DMS53 treated with DMSO at 0.1 percent for 48 hours (cell line): Measurements from ENCODE around the gene EID3.
"Not testable (repeated sequence)": the region's sequence is repeated elsewhere in the genome, so short reads cannot be mapped to it uniquely, and the experiment has no call there.

Source experiments
- DNase-seq: peaks from one replicate; lab custom pipeline; 2025; ENCODE audit not compliant: unreplicated experiment; lab: John Stamatoyannopoulos, UW

The EID3 gene

GRCh38 chr12:104303538-104304151, at the start of gene EID3:
TSS of gene EID3 (plus strand) at chr12:104303739. CDS start at chr12:104303935, 196 bp downstream.
- no peak for DNase-seq

DNA sequence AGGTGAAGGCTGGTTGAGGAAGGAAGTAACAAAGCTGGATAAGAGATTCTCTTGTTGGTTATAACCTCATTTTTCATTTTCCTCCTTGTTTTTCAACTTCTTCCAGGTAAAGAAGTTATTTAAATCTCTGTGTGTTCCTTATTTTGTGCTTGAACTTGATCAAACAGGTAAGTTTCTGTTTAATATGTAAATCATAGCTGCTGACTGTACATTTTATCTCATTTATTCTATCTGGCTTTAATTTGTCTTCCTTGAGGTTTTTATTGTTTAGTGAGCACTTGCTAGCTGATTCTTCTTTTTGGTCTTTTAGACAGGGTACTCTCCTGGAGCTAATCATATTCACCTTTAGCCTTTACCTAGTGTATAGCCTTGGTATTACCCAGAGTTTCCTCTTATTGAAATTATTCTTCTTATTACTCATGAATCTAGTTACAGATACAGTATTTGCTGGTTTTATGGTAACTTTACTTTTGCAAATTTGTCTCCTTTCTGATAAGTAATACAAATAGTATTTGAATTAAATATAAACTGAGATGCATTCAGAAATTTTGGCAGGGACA, 45.5 kb upstream of the EID3 start:
- no peak for DNase-seq

GRCh38 chr12:104258476-104259067, 45.0 kb upstream of the EID3 start:
- no peak for DNase-seq

GRCh38 chr12:104263026-104263425, 40.5 kb upstream of the EID3 start:
- no peak for DNase-seq

DNA sequence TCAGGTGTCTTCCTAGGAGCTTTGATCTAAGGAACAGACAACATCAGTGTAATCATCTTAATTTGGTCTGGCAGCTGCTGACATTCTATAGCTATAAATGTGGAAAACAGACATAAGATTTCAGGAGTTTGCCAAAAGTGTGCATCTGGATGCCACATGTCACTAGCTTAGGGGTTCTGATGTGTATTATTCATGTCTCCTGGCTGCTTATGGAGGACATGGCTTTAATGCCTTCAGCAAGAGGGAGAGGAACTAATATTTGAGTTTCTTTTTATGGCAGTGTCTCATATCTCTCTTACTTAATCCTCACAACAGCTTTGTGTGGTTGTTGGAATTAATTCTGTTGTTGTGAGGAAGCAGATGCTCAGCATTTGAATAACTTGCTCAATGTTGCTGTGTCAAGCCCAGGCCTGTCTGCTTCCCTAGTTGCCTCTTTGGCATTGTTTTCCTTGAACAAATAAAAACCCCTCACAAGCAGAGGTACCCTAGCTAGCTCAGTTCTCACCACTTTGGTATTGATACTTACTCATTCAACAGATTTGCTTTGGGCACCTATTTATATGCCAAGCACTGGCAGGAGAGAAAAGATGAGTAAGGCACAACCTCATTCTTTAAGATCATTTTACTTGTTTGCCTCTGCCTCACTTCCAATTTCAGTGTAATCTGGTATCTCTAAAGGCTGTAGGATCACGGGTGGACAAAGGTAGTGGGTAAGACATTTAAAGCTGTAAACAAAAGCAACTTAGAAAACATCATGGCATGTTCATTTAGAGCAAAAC, 39.8 kb upstream of the EID3 start:
- DNase-seq = no peak

GRCh38 chr12:104265436-104265835, 38.1 kb upstream of the EID3 start:
- DNase-seq = not testable (repeated sequence)

DNA sequence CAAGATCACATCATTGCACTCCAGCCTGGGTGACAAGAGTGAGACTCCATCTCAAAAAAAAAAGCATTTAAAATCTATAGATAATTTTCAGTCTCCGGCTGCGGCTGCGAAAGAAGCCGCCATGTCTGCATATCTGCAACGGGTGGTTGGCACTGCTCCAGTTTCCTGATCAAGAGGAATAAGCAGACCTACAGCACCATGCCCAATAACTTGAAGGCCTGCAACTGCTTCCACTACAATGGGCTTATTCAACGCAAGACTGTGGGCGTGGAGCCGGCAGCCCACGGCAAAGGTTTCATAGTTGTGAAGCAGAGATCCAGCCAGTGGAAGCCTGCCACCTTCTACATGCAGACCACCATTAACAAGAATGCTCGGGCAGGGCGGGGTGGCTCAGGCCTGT, 30.6 kb upstream of the EID3 start:
- DNase-seq = no peak

DNA sequence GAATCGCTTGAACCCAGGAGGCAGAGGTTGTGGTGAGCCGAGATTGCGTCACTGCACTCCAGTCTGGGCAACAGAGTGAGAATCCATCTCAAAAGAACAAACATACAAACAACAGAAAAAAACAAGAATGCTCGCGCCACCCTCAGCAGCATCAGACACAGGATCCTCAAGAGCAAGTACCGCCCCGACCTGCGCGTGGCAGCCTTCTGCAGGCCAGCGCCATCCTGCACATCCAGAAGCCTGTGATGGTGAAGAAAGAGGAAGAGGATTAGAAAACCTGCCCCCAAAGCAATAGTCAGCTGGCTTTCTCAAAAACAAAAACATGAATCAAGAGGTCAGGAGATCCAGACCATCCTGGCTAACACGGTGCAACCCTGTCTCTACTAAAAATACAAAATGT, 30.0 kb upstream of the EID3 start:
- DNase-seq = no peak

DNA sequence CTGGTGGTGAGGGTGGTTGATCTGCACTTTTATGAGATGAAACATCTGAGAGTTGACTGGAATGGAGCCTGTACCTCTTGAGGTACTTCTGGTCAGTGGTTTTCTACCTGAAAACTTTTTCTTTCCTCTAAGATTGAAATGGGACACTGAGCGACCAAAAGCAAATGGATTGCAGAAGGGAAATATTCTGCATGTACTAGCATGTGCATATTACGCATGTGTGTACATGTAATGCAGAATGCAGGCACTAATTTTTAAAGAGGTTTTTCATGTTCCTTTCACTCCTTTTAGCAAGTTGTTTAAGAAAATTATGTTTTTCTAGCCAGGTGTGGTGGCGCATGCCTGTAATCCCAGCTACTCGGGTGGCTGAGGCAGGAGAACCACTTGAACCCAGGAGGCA, 28.7 kb upstream of the EID3 start:
- no peak for DNase-seq

DNA sequence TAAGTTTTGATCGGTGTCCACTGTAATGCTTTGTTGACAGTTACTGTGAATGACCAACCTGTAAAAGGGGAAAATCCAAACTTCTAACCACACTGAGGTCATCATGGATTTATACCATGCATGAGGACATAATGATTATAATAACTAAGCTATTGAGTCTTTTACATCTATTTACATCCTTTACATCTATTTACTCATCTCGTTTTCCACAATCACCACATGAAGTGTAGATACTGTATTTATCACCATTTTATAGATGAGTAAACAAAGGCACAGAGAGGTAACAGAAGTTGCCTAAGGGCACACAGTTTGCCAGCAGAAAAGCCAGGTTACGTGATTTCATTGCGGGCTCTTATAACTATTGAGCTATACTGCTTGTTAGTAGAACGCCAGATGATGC, 27.9 kb upstream of the EID3 start:
- no peak for DNase-seq

- DNase-seq = peak; percentile 94
Measured at GRCh38 chr12:104276273-104277131, 27.0 kb upstream of the EID3 start.

GRCh38 chr12:104279164-104279563, 24.4 kb upstream of the EID3 start:
- no peak for DNase-seq

GRCh38 chr12:104280111-104280510, 23.4 kb upstream of the EID3 start:
- no peak for DNase-seq

DNA sequence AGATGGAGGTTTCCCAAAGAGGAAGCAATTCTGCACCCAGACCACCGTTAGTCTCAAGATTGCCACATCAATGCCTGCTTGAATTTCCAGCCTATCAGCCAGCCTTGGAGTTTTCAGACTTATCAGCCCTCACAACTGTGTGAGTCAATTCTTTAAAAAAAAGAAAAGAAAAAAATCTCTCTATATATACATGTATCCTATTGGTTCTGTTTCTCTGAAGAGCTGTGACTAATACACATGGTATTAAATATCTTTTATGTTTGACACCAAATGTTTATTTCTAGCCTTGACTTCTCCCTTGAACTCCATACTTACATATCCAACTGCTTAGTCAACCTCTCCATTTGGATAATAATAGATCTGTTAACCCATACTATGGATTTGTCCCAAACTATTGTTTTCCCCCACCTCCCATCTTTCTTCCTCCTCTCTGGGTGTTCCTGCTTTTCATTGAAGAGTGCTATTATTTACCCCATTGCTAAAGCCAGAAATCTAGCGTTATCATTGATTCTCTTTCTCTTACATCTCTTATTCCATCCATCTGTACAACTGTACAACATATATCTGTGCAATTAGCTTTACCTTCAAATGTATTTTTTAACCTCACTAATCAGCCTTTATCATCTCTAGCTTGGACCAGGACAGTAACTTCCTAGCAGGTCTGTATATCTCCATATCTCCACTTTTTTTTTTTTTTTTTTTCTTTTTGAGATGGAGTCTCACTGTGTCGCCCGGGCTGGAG, 22.7 kb upstream of the EID3 start:
- peak; percentile 83 for DNase-seq

DNA sequence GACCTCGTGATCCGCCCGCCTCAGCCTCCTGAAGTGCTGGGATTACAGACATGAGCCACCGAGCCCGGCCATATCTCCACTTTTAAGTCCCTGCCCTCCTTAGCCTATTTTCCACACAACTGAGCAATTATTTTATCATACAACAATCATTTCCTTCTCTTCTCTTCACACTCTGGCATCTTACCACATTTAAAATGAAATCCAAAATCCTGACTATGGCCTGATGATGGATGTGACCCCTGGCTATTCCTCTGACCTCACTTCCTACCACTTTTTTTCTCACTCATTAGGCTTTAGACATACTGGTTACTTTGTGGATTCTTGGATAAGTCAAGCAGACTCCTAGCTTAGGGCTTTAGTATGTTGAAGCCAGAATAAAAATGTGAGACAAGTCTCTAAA, 21.9 kb upstream of the EID3 start:
- DNase-seq = no peak

DNA sequence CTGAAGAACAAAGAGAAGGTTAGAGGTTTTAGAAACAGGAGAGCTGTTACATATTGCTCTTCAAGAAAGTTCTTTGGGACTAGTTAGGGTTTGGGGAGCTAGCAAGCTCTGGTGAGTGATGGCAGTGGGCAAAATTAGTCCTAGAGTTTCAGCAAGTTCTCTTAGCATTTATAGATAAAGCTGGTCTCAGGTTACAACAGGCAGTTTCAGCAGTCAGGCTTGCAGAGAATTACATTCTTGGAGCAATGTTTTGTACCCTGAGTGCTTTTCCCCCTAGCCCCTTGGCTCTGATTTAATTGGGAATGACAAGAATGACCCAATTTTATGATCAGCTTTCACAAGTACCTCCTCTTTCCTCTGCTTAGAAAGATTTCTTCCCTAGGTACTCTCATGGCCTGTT, 21.4 kb upstream of the EID3 start:
- DNase-seq = no peak

DNA sequence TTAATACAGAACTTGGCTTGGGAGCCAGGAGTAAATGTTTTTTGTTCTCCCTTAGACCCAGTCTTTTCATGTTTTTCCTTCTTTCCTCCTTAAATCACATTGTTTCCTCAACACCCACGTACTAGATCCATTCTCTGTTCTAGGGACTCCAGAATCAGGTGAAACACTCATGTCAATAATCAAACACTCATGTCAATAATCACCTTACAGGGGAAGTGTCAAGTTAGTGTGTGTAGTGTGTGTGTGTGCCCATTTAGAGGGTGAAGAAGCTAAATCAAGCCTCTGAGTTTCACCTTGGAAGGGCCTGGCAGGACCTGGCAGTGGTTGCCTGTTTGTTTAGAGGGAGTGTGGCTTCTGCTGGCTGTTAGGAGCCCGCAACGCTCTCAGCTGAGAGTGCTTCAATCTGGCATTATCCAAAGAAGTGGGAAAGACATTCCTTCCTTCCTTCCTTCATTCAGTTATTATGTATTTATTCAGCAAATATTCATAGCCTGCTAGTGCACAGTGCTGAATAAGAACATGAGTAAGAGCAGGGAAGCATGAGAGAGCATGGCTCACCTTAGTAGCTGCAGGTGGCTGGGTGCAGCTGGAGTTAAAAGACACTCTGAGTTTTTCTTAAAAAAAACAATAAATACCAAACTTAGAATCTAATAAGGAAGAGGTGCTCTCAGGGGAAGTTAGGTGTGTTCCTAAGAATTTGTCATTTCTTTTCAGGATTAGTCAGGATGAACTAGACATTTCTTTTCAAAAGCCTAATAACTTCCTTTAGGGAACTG, 17.6 kb upstream of the EID3 start:
- peak; percentile 80 for DNase-seq

DNA sequence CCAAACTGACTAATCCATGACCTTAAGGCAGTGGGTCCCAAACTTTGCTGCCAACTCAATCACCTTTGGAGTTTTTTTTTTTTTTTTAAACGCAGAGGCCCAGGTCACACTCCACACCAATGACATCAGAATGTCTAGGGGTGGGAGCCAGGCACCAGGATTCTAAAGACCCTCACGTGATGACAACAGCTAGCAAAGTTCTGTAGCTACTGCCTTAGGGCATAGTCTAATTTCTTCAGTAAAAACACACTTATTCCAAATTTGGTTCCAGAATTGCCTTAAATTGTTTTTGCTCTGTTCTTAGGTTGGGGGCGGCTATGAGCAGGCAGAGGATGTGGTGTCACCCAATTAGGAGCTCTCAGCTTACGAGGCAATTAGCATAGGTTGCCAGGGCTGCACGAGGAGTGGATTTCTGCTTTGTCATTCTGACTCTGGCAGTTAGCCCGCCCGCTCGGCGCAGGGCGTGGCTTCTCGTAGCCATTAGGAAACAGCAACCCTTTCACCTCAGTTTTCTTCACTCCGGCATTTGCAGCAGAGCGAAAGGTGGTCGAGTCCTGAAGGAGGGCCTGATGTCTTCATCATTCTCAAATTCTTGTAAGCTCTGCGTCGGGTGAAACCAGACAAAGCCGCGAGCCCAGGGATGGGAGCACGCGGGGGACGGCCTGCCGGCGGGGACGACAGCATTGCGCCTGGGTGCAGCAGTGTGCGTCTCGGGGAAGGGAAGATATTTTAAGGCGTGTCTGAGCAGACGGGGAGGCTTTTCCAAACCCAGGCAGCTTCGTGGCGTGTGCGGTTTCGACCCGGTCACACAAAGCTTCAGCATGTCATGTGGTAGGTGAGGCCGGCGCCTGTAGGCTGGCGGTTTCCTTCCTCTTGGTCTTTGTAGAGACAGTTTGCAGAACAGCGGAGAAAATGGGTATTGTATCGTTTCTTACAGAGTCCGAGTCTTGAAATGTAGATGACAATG, 16.7 kb upstream of the EID3 start:
- peak; percentile 98 for DNase-seq
